ENCODE results near the gene CADPS. TPM values are rescaled to one million over a fixed set of nuclear protein-coding genes. Genes with fewer than 3 reads are reported as not detected.

Gene CADPS
- total RNA-seq, 2 experiments from 2014 or later = 61.3 to 68.6 TPM

DNA sequence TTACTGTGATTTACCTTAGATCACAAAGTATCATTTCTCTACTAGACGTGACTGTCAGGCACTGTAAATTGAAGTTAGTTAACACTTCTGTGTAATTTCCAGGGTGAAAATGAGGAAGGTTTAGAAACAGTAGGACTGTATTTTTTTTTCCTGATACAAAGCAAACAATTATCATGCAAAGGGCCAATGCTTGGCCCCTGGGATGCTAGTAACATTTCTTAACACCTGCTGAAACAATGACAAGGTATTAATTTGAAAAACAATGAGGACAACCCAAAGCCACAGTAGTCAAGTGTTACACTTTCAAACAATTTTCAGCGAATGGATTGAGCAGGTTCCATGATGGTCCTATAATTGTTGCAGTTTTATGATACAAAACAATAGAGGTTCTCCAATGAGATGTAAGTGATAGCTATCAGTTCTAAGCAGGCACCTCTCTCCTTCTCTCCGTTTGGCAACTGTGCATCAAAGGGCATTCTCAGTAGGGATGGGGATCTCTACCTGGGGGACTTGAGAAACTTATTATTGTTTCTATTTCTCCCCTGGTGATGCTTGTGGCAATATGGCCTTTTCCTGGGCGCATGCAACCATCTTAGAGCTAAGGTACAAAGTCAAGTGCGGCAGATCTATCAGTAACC is 435.9 kb downstream of the CADPS start:
- Histone ChIP-seq H3K4me2 (ENCODE audit: low read length) (no peak overlapping the region), H3K36me3 (ENCODE audit: insufficient read depth, low read length) (no peaks in the 10 kb centered on the region; the same call in 1 of the 2 replicates), H3K27ac (ENCODE audit: low read depth, low read length, poor library complexity, severe bottlenecking) (no peak overlapping the region), H3K9me3 (ENCODE audit: low read length) (no peaks in the 10 kb centered on the region), H3K4me1 (ENCODE audit: insufficient read depth, low read length, poor library complexity, severe bottlenecking) (no peaks in the 10 kb centered on the region), H3K4me3 (ENCODE audit: low read depth, low read length, poor library complexity, severe bottlenecking) (no peak overlapping the region), H2AFZ (ENCODE audit: low read length) (no peak overlapping the region), H4K20me1 (ENCODE audit: insufficient read depth, low read length) (no peaks in the 10 kb centered on the region), H3K9me2 (ENCODE audit: insufficient read depth, low read length) (no peaks in the 10 kb centered on the region), H3K79me2 (ENCODE audit: insufficient read depth, low read depth, low read length) (no peaks in the 10 kb centered on the region)
- TF ChIP-seq CTCF (conservative IDR thresholded peaks at IDR 0.05; ENCODE audit: low read length) (no peak), EZH2phosphoT487 (IDR thresholded peaks at IDR 0.05; ENCODE audit: borderline replicate concordance, low read depth, low read length) (no peak)
- BruUV-seq (replicated peaks) = no TSS peak
- DNase-seq (ENCODE audit: low spot score) = no peak
- POLR2A ChIA-PET = interaction anchor here (0.7 to 2.5 kb wide), 3 partner anchors 8 to 285 kb away, joined by 4 to 5 read pairs (median 5); no protein-coding TSS in a partner anchor
- intact Hi-C loops (cut with micrococcal nuclease; ENCODE audit: unreplicated experiment) = no loop called here
- CTCF ChIA-PET (ENCODE audit: unreplicated experiment) = no interaction called here

- BruUV-seq (replicated peaks) = no TSS peak
- Histone ChIP-seq H3K4me3 (ENCODE audit: low read depth, low read length, poor library complexity, severe bottlenecking) (no peak overlapping the region), H3K4me2 (ENCODE audit: low read length) (no peak overlapping the region), H3K9me3 (ENCODE audit: low read length) (no peaks in the 10 kb centered on the region), H3K9me2 (ENCODE audit: insufficient read depth, low read length) (no peaks in the 10 kb centered on the region), H3K79me2 (ENCODE audit: insufficient read depth, low read depth, low read length) (no peaks in the 10 kb centered on the region), H2AFZ (ENCODE audit: low read length) (no peak overlapping the region), H3K36me3 (ENCODE audit: insufficient read depth, low read length) (no peaks in the 10 kb centered on the region), H4K20me1 (ENCODE audit: insufficient read depth, low read length) (no peaks in the 10 kb centered on the region), H3K27ac (ENCODE audit: low read depth, low read length, poor library complexity, severe bottlenecking) (no peak overlapping the region), H3K4me1 (ENCODE audit: insufficient read depth, low read length, poor library complexity, severe bottlenecking) (no peaks in the 10 kb centered on the region)
- TF ChIP-seq CTCF (conservative IDR thresholded peaks at IDR 0.05; ENCODE audit: low read length) (no peak), EZH2phosphoT487 (IDR thresholded peaks at IDR 0.05; ENCODE audit: borderline replicate concordance, low read depth, low read length) (no peak)
- no peak for DNase-seq (ENCODE audit: low spot score)
- intact Hi-C loops (cut with micrococcal nuclease; ENCODE audit: unreplicated experiment) = no loop called here
- ChIA-PET CTCF (ENCODE audit: unreplicated experiment) (no interaction called here), POLR2A (interaction anchor here (0.7 kb wide), 1 partner anchor 51 kb away, joined by 3 read pairs; no protein-coding TSS in a partner anchor)
These were observed 438.4 kb downstream of the CADPS start for GRCh38 chr3:62436785-62437184.

- ChIA-PET CTCF (ENCODE audit: unreplicated experiment) (no interaction called here), POLR2A (no interaction called here)
- Histone ChIP-seq H3K9me2 (ENCODE audit: insufficient read depth, low read length) (no peaks in the 10 kb centered on the region), H3K27ac (ENCODE audit: low read depth, low read length, poor library complexity, severe bottlenecking) (no peak overlapping the region), H3K4me1 (ENCODE audit: insufficient read depth, low read length, poor library complexity, severe bottlenecking) (no peaks in the 10 kb centered on the region), H3K79me2 (ENCODE audit: insufficient read depth, low read depth, low read length) (no peaks in the 10 kb centered on the region), H3K9me3 (ENCODE audit: low read length) (no peaks in the 10 kb centered on the region), H3K4me2 (ENCODE audit: low read length) (no peak overlapping the region), H3K4me3 (ENCODE audit: low read depth, low read length, poor library complexity, severe bottlenecking) (no peak overlapping the region), H3K36me3 (ENCODE audit: insufficient read depth, low read length) (no peaks in the 10 kb centered on the region), H4K20me1 (ENCODE audit: insufficient read depth, low read length) (no peaks in the 10 kb centered on the region), H2AFZ (ENCODE audit: low read length) (no peak overlapping the region)
- no TSS peak for BruUV-seq (replicated peaks)
- TF ChIP-seq CTCF (conservative IDR thresholded peaks at IDR 0.05; ENCODE audit: low read length) (no peak), EZH2phosphoT487 (IDR thresholded peaks at IDR 0.05; ENCODE audit: borderline replicate concordance, low read depth, low read length) (no peak)
- intact Hi-C loops (cut with micrococcal nuclease; ENCODE audit: unreplicated experiment) = no loop called here
- DNase-seq (ENCODE audit: low spot score) = no peak
These were observed 441.8 kb downstream of the CADPS start for GRCh38 chr3:62433396-62433795.

Measured in OCI-LY7 (cell line).